G401 (cell line): Measurements from ENCODE around the gene TMSB4X. TPM values are rescaled to one million over a fixed set of nuclear protein-coding genes. Genes with fewer than 3 reads are reported as not detected.
"Not testable (repeated sequence)": the region's sequence is repeated elsewhere in the genome, so short reads cannot be mapped to it uniquely, and the experiment has no call there.

ENCODE experiments used
- DNase-seq: peaks from one replicate; pipeline ENCODE4 v3.0.0-alpha.2; 2015; ENCODE audit warnings: low spot score
- in situ Hi-C: cut with HindIII; loops from 2 replicates; pipeline ENCODE4 v1.10.0; 2016; ENCODE audit warnings: low sequenced_read_pairs, mixed read lengths
- total RNA-seq: library from RNA; depleted of rRNA; stranded (reverse); fragments of >200 nt; shearing (Covaris generic); gene quantifications from 2 replicates; pipeline ENCODE4 v1.2.3, GENCODE V29; 2014; rRNA removed

The TMSB4X gene
- 2,749 and 3,064 TPM in 2 replicates for total RNA-seq

- in situ Hi-C loops: no loop called here
- DNase-seq: peak; percentile 85
These were observed at the start of gene TMSB4X for GRCh38 chrX:12974796-12975669. Gene TMSB4X, plus strand, starts transcription at chrX:12975110.

GRCh38 chrX:12929701-12930100, 45.2 kb upstream of the TMSB4X start:
- DNase-seq: no peak
- in situ Hi-C loops: no loop called here

- DNase-seq: no peak
- in situ Hi-C loops: no loop called here
These were observed 44.8 kb upstream of the TMSB4X start for GRCh38 chrX:12930150-12930549.

- in situ Hi-C loops: no loop called here
- DNase-seq: no peak
These were observed 42.7 kb upstream of the TMSB4X start for GRCh38 chrX:12932244-12932643.

GRCh38 chrX:12934850-12935249, 40.1 kb upstream of the TMSB4X start:
- in situ Hi-C loops: no loop called here
- no peak for DNase-seq

DNA sequence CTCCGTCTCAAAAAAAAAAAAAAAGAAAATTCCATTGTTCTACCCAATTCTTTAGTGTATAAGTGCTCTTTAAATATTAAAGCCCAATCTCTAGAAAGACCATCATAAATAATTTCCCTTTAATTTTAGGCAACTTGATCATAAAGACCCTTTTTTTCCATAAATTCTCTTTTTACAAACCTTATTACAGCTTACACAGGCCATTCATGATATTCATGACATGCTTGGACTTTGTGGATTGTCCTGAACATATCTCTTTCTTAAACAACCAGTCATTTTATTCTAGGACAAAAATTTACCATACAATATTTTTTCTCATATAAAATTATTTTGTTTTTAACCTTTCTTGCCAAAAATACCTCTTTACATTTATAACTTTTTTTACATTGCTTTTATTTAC, 38.0 kb upstream of the TMSB4X start:
- in situ Hi-C loops: no loop called here
- no peak for DNase-seq

- in situ Hi-C loops: not testable (repeated sequence)
These were observed 34.4 kb upstream of the TMSB4X start for GRCh38 chrX:12940471-12940870.

DNA sequence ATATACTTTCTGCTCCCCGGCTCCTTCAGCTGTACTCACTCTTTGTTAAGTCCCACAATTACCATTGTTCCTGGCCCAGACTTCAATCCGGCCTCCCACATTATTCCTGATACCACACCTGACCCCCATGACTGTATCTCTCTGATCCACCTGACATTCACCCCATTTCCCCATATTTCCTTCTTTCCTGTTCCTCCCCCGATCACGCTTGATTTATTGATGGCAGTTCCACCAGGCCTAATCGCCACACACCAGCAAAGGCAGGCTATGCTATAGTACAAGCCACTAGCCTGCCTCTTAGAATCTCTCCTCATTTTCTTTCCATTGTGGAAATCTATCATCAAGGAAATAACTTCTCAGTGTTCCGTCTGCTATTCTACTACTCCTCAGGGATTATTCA, 31.3 kb upstream of the TMSB4X start:
- DNase-seq, in situ Hi-C loops: not testable (repeated sequence)

More at GRCh38 chrX:12940471-12940870, 34.4 kb upstream of the TMSB4X start:
- not testable (repeated sequence) for DNase-seq

DNA sequence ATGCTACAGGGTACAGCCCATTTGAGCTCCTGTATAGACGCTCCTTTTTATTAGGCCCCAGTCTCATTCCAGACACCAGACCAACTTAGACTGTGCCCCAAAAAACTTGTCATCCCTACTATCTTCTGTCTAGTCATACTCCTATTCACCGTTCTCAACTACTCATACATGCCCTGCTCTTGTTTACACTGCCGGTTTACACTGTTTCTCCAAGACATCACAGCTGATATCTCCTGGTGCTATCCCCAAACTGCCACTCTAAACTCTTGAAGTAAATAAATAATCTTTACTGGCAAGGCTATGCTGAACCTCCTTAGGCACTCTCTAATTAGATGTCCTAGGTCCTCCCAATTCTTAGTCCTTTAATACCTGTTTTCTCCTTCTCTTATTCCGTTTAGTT, 30.5 kb upstream of the TMSB4X start:
- DNase-seq, in situ Hi-C loops: not testable (repeated sequence)

- DNase-seq: no peak
- in situ Hi-C loops: no loop called here
These were observed 29.4 kb upstream of the TMSB4X start for GRCh38 chrX:12945494-12945893.

GRCh38 chrX:12946406-12946805, 28.5 kb upstream of the TMSB4X start:
- DNase-seq: no peak
- in situ Hi-C loops: no loop called here

GRCh38 chrX:12946838-12947544, 27.9 kb upstream of the TMSB4X start:
- peak; percentile 61 for DNase-seq
- in situ Hi-C loops: no loop called here

DNA sequence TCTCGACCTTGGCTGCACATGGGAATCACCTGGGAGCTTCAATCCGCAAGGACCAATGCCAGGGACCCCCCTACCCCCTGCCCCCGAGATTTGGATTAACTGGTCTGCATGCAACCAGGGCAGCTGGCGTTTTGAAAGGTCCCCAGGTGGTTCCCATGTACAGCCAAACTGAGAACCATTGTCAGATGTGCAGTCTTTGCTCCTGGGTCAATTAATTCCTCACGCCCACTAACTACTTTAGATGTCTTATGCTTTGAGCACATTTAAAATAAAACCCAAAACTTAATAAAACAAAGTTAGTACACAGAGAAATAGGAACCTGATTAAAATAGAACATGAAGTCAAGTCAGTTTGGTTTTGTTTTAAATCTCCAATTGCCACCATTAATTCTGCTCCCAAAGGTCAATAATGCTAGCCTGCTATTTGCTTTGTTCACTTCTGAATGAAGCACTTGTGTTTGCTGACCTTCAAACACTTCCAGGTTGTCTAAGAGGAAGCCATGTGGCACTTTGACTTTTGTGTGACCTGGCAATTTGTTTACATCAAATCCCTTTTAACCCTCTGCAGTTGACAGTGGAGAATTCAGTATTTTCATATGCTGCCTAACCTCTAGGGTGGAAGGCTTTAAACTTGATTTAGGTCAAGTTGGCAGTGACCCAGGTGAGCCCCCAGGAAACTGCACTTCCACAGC, 27.2 kb upstream of the TMSB4X start:
- DNase-seq: no peak
- in situ Hi-C loops: no loop called here

DNA sequence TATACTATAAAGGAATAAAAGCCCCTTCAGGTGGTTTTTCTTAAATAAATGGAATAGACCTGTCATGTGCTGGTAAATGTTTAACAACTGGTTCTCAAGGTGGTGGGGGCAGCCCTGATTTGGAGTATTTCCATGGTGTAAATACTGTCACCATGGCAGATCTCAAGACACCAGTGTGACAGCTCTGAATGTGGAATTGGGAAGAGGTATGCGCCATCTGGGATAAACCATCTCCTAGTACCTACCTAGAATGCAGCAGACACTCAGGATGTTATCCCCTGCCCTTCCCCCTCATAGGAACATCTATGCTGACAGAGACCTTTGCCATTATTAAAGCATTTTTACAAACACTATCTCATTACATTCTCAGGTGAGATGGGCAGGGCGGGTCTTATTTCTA, 26.4 kb upstream of the TMSB4X start:
- in situ Hi-C loops: no loop called here
- DNase-seq: no peak

- in situ Hi-C loops: no loop called here
- DNase-seq: no peak
These were observed 25.5 kb upstream of the TMSB4X start for GRCh38 chrX:12949205-12949926.

DNA sequence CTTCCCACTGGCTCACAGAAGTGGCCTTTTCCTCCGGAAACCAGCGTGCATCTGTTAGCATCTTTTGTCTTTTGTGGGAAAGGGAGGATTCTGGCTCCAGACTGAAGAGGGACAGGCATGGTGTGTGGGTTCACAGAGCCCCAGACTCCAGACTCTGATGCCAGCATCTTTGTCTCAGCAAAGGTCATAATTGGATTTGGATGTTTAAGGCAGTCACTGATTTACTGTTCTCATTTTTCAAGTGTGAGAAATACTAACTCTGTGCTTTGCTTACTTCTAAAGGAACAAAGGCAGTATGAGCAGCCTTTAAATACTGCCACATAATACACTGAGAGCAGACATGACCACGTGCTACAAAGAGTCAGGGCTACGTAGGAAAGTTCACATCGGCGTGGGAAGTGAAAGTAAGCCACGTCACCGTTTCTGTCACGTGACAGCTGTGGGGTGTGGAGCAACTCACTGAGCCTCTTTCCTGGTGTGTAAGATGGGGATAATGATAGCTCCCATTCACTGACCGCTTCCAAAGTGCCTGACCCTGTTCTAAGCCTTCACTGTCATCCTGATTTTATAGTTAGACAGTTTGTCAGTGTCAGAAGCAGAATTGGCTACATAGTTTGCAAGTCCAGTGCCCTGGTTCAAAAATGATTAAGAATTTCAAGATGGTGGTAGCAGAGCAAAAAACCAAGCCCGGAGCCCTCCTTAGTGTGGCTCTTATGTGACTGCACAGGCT, 24.8 kb upstream of the TMSB4X start:
- in situ Hi-C loops: no loop called here

GRCh38 chrX:12950851-12951594, 23.9 kb upstream of the TMSB4X start:
- in situ Hi-C loops: no loop called here
- peak; percentile 31 for DNase-seq

More for the DNA sequence above, 24.8 kb upstream of the TMSB4X start:
- DNase-seq: peak; percentile 41

DNA sequence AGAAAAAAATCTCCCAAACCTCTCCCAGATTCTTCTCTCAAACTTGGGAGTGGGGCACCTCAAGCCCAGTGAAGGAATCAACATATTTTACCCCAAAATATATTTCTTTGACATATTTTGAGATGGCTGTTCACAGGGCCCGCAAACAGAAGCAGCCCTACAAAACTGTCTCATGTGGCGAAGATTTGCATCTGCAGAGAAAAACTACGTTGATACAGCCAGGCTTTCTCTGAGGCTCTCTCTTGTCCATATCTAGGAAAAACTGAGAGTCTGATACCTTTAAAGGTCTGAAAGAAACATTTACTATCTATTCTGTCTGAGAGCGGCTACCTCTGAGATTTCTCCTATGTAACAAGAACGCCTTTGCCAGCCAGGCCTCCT, 23.3 kb upstream of the TMSB4X start:
- in situ Hi-C loops: no loop called here
- DNase-seq: no peak
